H9 (cell line): ENCODE measurements around the gene CAB39L. TPM values are rescaled to one million over a fixed set of nuclear protein-coding genes. Genes with fewer than 3 reads are reported as not detected.

Experiments used
- DNase-seq: peaks from one replicate; pipeline ENCODE4 v3.0.0-alpha.2; 2017
- H2AFZ ChIP-seq: one replicate; pipeline ENCODE4 v1.6.1; 2013; ENCODE audit warnings: mild to moderate bottlenecking, low read length, control low read depth, moderate library complexity
- H2AK5ac ChIP-seq: 2 replicates; pipeline ENCODE4 v1.6.1; 2013; ENCODE audit warnings: low read length, control low read depth, mixed read lengths; ENCODE audit not compliant: insufficient read length
- H2BK120ac ChIP-seq: one replicate; pipeline ENCODE4 v1.6.1; 2013; ENCODE audit warnings: low read depth, mild to moderate bottlenecking, low read length, control low read depth, inconsistent platforms; ENCODE audit not compliant: poor library complexity, severe bottlenecking
- H2BK12ac ChIP-seq: 2 replicates; pipeline ENCODE4 v1.6.1; 2013; ENCODE audit warnings: low read length, control low read depth, mixed read lengths, low read depth; ENCODE audit not compliant: insufficient read length
- H2BK15ac ChIP-seq: 2 replicates; pipeline ENCODE4 v1.6.1; 2013; ENCODE audit warnings: low read depth, low read length, control low read depth
- H2BK20ac ChIP-seq: one replicate; pipeline ENCODE4 v1.6.1; 2013; ENCODE audit warnings: low read depth, mild to moderate bottlenecking, low read length, control low read depth, inconsistent platforms; ENCODE audit not compliant: poor library complexity, severe bottlenecking
- H2BK5ac ChIP-seq: 2 replicates; pipeline ENCODE4 v1.6.1; 2013; ENCODE audit warnings: low read length, control low read depth, mixed read lengths; ENCODE audit not compliant: insufficient read length
- H3K14ac ChIP-seq: 2 replicates; pipeline ENCODE4 v1.6.1; 2013; ENCODE audit warnings: low read length, control low read depth; ENCODE audit not compliant: insufficient read depth
- H3K18ac ChIP-seq: 2 replicates; pipeline ENCODE4 v1.6.1; 2013; ENCODE audit warnings: low read depth, mild to moderate bottlenecking, mixed read lengths, low read length, control low read depth; ENCODE audit not compliant: insufficient read length
- H3K23ac ChIP-seq: 2 replicates; pipeline ENCODE4 v1.6.1; 2013; ENCODE audit warnings: low read length, control low read depth, mixed read lengths, low read depth; ENCODE audit not compliant: insufficient read length
- H3K23me2 ChIP-seq: 2 replicates; pipeline ENCODE4 v1.6.1; 2013; ENCODE audit warnings: low read depth, mild to moderate bottlenecking, mixed read lengths, low read length, control low read depth; ENCODE audit not compliant: insufficient read length, poor library complexity, severe bottlenecking
- H3K27ac ChIP-seq: 2 replicates; pipeline ENCODE4 v1.5.1; 2013; ENCODE audit warnings: low read length, control low read depth, mixed read lengths, low read depth; ENCODE audit not compliant: insufficient read length
- H3K27me3 ChIP-seq: 2 replicates; pipeline ENCODE4 v1.6.1; 2013; ENCODE audit warnings: low read length, control low read depth, inconsistent platforms; ENCODE audit not compliant: insufficient read depth
- H3K4ac ChIP-seq: 2 replicates; pipeline ENCODE4 v1.6.1; 2013; ENCODE audit warnings: low read depth, mild to moderate bottlenecking, control low read depth, inconsistent platforms, low read length, moderate library complexity
- H3K4me1 ChIP-seq: 2 replicates; pipeline ENCODE4 v1.6.1; 2013; ENCODE audit warnings: low read length, control low read depth, inconsistent platforms; ENCODE audit not compliant: insufficient read depth
- H3K4me2 ChIP-seq: 2 replicates; pipeline ENCODE4 v1.6.1; 2013; ENCODE audit warnings: low read length, control low read depth, mixed read lengths; ENCODE audit not compliant: insufficient read length, insufficient read depth
- H3K56ac ChIP-seq: 2 replicates; pipeline ENCODE4 v1.6.1; 2013; ENCODE audit warnings: low read depth, mild to moderate bottlenecking, mixed read lengths, low read length, control low read depth; ENCODE audit not compliant: insufficient read length
- H3K79me1 ChIP-seq: 2 replicates; pipeline ENCODE4 v1.6.1; 2013; ENCODE audit warnings: low read depth, mild to moderate bottlenecking, moderate library complexity, low read length, control low read depth, inconsistent platforms; ENCODE audit not compliant: insufficient read depth, poor library complexity, severe bottlenecking
- H3K79me2 ChIP-seq: 2 replicates; pipeline ENCODE4 v1.6.1; 2013; ENCODE audit warnings: low read length, control low read depth, inconsistent platforms; ENCODE audit not compliant: insufficient read depth
- H3K9ac ChIP-seq: 2 replicates; pipeline ENCODE4 v1.6.1; 2013; ENCODE audit warnings: low read length, control low read depth, mixed read lengths; ENCODE audit not compliant: insufficient read length; ENCODE audit errors: extremely low read depth
- H3K9me3 ChIP-seq: one replicate; pipeline ENCODE4 v1.6.1; 2013; ENCODE audit warnings: low read depth, low read length, inconsistent platforms; ENCODE audit not compliant: control insufficient read depth
- H3T11ph ChIP-seq: one replicate; pipeline ENCODE4 v1.6.1; 2013; ENCODE audit warnings: mild to moderate bottlenecking, low read length, control low read depth, inconsistent platforms
- H4K20me1 ChIP-seq: one replicate; pipeline ENCODE4 v1.6.1; 2013; ENCODE audit not compliant: control insufficient read depth, insufficient read length, insufficient read depth
- H4K5ac ChIP-seq: 2 replicates; pipeline ENCODE4 v1.6.1; 2013; ENCODE audit warnings: low read depth, mild to moderate bottlenecking, mixed read lengths, low read length, control low read depth; ENCODE audit not compliant: insufficient read length
- H4K8ac ChIP-seq: replicated peaks from 2 replicates; pipeline ENCODE4 v1.6.1; 2013; ENCODE audit warnings: low read length, control low read depth, mixed read lengths, low read depth; ENCODE audit not compliant: insufficient read length
- H4K91ac ChIP-seq: 2 replicates; pipeline ENCODE4 v1.6.1; 2013; ENCODE audit warnings: low read depth, mild to moderate bottlenecking, moderate library complexity, mixed read lengths, low read length, control low read depth; ENCODE audit not compliant: insufficient read length
- H3K27ac Mint-ChIP-seq, 3 experiments: 2 replicates in 2 of 3; 3 replicates in 1 of 3; pipeline ENCODE4 v1.8.0; 2020 to 2021; ENCODE audit warnings: mixed read lengths in 3 of 3, mild to moderate bottlenecking in 1 of 3, moderate library complexity in 1 of 3
- H3K27me3 Mint-ChIP-seq: 2 replicates; pipeline ENCODE4 v1.8.0; 2021; ENCODE audit warnings: low read depth, mild to moderate bottlenecking, moderate library complexity, mixed read lengths
- H3K36me3 Mint-ChIP-seq, 3 experiments: 2 replicates in 2 of 3; 3 replicates in 1 of 3; pipeline ENCODE4 v1.8.0; 2020 to 2021; ENCODE audit warnings: low read depth in 3 of 3, mixed read lengths in 3 of 3; ENCODE audit not compliant: insufficient read depth in 1 of 3
- H3K4me1 Mint-ChIP-seq, 2 experiments: 2 replicates each; pipeline ENCODE4 v1.8.0; 2020; ENCODE audit warnings: mixed read lengths in 2 of 2
- H3K4me3 Mint-ChIP-seq, 2 experiments: 2 replicates in 1 of 2; 3 replicates in 1 of 2; pipeline ENCODE4 v1.8.0; 2020 to 2021; ENCODE audit warnings: mild to moderate bottlenecking in 2 of 2, mixed read lengths in 2 of 2, moderate library complexity in 1 of 2
- H3K9me3 Mint-ChIP-seq, 2 experiments: 2 replicates in 1 of 2; 3 replicates in 1 of 2; pipeline ENCODE4 v1.8.0; 2020; ENCODE audit warnings: mild to moderate bottlenecking in 2 of 2, mixed read lengths in 2 of 2, moderate library complexity in 1 of 2
- CTCF ChIP-seq: fragments of 200-600 bp; sonication (generic); conservative IDR thresholded peaks from 3 replicates; pipeline ENCODE4 v1.8.0; 2021; ENCODE audit warnings: antibody characterized with exemption, mild to moderate bottlenecking
- WGBS: extraction: QIAGEN DNeasy Blood & Tissue Kit; methylation state at CpG from one replicate; pipeline ENCODE4 v1.1.7; 2013; ENCODE audit warnings: missing lambda C conversion rate, low lambda C conversion rate, mixed read lengths; ENCODE audit not compliant: insufficient read length; ENCODE audit errors: extremely low coverage; 5-methylcytosine and 5-hydroxymethylcytosine counted together
- total RNA-seq: library from RNA; stranded (reverse); gene quantifications from 2 replicates; pipeline ENCODE4 v1.2.1, GENCODE V29; 2021

Gene CAB39L
- total RNA-seq, 1 experiment from 2014 or later = 6.0 TPM

- WGBS = no CpG with 5 or more reads among the region's 3 CpGs
- Mint-ChIP-seq H3K27me3 (no peaks in the 10 kb centered on the region), H3K4me1 (peaks cover 4 to 6% of the 10 kb centered on the region in 2 experiments; a peak in 3 of 4 replicates), H3K27ac (no peak overlapping the region), H3K9me3 (no peaks in the 10 kb centered on the region), H3K4me3 (no peak overlapping the region), H3K36me3 (no peaks in the 10 kb centered on the region)
- Histone ChIP-seq H2BK120ac (no peak overlapping the region), H2BK5ac (no peak overlapping the region), H3T11ph (no peak overlapping the region), H4K91ac (no peak overlapping the region), H2BK15ac (no peak overlapping the region), H3K23me2 (no peaks in the 10 kb centered on the region), H3K27me3 (no peaks in the 10 kb centered on the region), H2AK5ac (no peak overlapping the region), H3K79me2 (no peaks in the 10 kb centered on the region), H3K9ac (no peak overlapping the region), H3K4me2 (no peak overlapping the region), H3K18ac (no peak overlapping the region), H4K5ac (no peak overlapping the region), H3K14ac (no peak overlapping the region), H2AFZ (no peak overlapping the region), H4K20me1 (no peaks in the 10 kb centered on the region), H3K79me1 (no peaks in the 10 kb centered on the region), H3K9me3 (no peaks in the 10 kb centered on the region), H2BK20ac (no peak overlapping the region), H3K4ac (no peak overlapping the region), H4K8ac (no peak overlapping the region), H2BK12ac (no peak overlapping the region), H3K4me1 (no peaks in the 10 kb centered on the region), H3K23ac (no peak overlapping the region), H3K27ac (no peak overlapping the region), H3K56ac (no peak overlapping the region)
- no peak for DNase-seq
- no peak for TF ChIP-seq CTCF
These were observed 102.3 kb downstream of the CAB39L start for GRCh38 chr13:49341517-49341916.
